Activated CD4-positive, alpha-beta T cell treated with anti-CD3 and anti-CD28 coated beads, Interleukin-2, amount 50 U/mL, for 1 hour (primary cell): ENCODE data around the gene FCSK.

ENCODE experiments used
- DNase-seq: peaks from one replicate; pipeline ENCODE4 v3.0.0-alpha.2; 2020

The FCSK gene

DNA sequence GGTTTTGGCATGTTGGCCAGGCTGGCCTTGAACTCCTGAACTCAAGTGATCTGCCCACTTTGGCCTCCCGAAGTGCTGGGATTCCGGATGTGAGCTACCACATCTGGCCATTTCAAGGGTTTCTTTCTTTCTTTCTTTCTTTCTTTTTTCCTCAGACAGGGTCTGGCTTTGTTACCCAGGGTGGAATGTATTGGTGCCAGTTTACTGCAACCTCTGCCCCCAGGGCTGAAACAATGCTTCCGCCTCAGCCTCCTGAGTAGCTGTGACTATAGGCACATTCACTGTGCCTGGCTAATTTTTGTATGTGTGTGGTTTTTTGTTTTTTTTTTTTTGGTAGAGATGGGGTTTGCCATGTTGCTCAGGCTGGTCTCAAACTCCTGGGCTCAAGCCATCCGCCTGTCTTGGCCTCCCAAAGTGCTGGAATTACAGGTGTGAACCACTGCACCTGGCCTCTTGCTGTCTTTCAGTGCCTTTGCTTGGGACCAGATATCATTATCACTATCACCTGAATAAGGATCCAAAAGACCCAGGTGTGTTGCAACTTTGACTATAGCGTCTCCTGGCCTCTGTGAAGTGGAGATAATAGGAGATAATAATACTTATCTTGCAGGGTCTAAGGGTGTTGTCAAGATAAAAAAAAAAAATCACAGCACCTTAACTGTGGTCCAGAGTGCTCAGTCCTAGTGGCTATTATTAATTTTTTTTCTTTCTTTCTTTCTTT, 3.2 kb downstream of the FCSK start:
- DNase-seq: no peak

DNA sequence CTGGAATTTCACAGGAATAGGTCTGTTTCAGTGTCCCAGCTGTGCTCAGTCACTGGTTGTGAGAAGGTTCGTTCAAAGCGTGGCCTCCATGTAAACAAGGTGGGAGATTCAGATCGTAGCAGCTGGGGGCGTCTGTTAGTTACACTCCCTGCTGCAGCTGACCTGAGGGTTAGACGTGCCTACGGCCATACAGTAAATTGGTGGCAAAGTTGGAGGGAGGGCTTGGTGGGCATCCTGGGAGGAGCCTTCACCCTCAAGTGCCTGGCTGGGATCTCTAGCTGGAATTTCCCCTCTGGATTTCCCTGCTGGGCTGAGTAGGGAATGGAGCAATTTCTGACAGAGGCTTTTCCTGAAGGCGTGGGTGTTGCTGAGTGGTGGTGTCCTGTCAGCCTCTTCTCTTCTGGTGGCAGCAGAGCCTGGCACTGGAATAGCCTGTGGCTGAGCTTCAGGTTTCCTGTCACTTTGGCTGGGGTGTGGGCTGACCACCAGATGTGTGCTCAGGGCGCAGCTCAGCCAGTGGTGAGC, 6.4 kb downstream of the FCSK start:
- DNase-seq: no peak

DNA sequence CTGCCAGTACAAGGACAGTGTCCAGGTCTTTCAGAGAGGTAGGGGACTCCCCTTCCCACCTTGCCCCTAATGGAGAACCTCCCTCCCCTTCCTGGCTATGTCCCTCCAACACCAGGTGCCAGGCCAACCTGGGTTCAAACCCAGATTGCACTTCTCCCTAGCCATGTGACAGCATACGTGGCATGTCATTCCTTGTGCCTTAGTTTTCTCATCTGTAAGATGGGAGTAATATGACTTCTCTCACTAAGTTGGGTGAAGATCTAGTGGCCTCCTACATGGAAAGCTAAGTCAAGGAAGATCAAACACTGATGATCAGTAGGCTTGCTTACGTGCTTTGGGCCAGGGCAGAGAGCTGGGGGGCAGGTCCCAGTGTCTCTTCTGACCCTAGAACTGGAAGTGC, 8.8 kb downstream of the FCSK start:
- DNase-seq: no peak

DNA sequence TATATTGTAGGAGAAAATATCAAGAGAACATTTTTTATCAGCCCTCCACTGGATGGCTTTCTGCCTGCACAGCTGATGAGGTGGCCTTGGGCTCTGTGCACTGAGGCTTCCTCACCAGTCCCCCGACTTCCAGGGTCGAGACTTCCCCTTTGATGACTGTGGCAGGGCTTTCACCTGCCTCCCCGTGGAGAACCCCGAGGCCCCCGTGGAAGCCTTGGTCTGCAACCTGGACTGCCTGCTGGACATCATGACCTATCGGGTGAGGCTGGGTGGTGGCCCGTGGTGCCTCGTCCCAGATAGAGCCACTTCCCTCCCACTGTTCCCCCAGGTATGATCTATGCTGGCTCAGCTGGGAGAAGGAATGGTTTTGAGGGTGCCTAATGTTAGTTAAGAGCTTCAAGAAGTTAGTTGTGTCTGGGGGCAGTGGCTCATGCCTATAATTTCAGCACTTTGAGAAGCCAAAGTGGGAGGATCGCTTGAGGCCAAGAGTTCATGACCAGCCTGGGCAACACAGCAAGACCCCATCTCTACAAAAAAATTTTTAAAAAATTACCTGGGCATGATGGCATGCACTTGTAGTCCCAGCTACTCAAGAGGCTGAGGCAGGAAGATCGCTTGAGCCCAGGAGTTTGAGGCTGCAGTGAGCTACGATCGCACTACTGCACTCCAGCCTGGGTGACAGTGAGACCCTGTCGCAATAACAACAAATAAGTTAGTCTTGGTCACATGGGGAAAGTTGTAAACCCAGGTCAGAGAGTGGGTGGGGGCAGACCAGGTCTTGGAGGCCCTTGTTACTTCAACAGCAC, 11.8 kb downstream of the FCSK start:
- no peak for DNase-seq

DNA sequence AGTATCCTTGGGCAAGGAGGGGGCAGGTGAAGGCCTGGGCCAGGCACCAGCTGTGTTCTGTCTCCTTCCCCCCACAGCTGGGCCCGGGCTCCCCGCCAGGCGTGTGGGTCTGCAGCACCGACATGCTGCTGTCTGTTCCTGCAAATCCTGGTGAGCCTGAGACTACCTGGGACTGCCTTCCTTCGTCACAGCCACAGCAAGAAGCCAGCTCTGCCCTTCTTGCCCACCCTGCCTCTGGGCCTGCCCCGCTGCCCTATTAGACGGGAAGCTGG, 12.3 kb downstream of the FCSK start:
- DNase-seq: no peak

DNA sequence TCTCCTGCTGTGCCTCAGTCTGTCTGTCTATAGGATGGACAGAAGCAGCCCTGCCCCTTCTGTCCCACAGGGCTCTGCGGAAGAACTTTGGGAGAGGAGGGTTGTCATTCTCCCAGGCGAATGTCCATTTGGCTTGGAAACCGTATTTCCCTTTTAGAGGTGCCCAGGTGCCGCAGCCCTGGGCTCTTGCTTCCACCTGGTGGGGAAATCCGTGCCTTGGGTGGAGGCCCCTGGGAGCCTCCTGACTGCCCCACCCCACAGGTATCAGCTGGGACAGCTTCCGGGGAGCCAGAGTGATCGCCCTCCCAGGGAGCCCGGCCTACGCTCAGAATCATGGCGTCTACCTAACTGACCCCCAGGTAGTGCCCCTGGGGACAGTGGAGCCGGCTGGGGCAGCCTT, 12.7 kb downstream of the FCSK start:
- DNase-seq: no peak

GRCh38 chr16:70467608-70468007, 13.2 kb downstream of the FCSK start:
- DNase-seq: no peak

DNA sequence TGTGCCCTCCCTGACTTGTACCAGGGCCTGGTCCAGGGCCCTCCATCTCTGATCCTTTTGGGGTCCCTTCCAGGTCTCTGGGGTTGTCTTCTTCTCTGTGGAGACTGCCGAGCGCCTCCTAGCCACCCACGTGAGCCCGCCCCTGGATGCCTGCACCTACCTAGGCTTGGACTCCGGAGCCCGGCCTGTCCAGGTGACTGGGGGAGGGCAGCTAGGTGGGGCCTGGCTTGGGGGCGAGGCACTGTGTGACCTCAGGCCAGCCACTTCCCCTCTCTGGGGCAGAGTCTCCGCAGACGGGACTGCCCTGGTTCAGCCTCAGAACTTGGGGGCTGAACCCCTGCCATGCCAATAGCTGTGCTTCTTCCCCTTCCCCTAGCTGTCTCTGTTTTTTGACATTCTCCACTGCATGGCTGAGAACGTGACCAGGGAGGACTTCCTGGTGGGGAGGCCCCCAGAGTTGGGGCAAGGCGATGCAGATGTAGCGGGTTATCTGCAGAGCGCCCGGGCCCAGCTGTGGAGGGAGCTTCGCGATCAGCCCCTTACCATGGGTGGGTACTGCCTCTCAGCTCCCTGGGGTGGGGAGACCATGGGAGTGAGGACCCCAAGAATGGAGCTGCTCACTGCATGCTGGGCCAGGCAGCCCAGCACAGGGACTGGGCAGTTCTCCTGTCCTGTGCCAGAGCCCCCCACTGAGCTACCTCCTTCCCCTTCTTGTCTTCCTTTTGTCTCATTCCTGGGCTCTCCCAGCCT, 14.6 kb downstream of the FCSK start:
- no peak for DNase-seq

GRCh38 chr16:70470141-70470926, 15.9 kb downstream of the FCSK start:
- no peak for DNase-seq

GRCh38 chr16:70470927-70471341, 16.5 kb downstream of the FCSK start:
- no peak for DNase-seq

DNA sequence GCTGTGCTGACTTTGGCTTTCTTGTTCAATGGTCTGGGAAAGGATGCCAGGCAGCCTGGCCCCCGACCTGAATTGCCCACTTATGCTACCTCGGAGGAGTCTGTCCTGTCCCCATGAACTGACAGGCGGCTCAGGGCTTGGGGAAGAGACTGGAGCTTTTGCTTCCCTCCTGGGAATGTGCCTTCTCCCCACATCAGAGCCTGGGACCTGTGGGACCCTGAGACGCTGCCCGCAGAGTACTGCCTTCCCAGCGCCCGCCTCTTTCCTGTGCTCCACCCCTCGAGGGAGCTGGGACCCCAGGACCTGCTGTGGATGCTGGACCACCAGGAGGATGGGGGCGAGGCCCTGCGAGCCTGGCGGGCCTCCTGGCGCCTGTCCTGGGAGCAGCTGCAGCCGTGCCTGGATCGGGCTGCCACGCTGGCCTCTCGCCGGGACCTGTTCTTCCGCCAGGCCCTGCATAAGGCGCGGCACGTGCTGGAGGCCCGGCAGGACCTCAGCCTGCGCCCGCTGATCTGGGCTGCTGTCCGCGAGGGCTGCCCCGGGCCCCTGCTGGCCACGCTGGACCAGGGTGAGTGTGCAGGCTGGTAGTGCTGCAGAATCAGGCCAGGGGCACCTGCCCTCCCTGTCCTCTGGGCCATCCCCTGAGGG, 18.5 kb downstream of the FCSK start:
- DNase-seq: no peak

- no peak for DNase-seq
These were observed 19.3 kb downstream of the FCSK start for GRCh38 chr16:70473446-70474319.

DNA sequence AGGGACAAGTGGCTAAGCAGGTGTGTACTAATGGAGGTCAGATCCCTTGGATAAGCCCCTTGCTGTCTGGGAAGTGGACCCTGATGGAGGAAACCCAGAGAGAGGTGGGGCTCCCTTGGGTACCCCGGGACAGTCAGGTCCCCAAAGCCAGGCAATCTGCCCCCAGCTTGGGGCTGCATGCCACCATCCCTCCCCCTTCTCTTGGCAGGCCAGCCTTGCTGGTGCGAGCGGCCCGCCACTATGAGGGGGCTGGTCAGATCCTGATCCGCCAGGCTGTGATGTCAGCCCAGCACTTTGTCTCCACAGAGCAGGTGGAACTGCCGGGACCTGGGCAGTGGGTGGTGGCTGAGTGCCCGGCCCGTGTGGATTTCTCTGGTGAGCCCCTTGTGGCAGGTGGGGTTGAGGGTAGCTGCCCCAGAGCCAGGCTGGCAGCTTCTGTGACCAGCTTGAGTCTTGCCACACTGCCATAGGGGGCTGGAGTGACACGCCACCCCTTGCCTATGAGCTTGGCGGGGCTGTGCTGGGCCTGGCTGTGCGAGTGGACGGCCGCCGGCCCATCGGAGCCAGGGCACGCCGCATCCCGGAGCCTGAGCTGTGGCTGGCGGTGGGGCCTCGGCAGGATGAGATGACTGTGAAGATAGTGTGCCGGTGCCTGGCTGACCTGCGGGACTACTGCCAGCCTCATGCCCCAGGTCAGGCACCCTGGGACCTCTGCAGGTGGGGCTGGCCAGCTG, 20.1 kb downstream of the FCSK start:
- no peak for DNase-seq

DNA sequence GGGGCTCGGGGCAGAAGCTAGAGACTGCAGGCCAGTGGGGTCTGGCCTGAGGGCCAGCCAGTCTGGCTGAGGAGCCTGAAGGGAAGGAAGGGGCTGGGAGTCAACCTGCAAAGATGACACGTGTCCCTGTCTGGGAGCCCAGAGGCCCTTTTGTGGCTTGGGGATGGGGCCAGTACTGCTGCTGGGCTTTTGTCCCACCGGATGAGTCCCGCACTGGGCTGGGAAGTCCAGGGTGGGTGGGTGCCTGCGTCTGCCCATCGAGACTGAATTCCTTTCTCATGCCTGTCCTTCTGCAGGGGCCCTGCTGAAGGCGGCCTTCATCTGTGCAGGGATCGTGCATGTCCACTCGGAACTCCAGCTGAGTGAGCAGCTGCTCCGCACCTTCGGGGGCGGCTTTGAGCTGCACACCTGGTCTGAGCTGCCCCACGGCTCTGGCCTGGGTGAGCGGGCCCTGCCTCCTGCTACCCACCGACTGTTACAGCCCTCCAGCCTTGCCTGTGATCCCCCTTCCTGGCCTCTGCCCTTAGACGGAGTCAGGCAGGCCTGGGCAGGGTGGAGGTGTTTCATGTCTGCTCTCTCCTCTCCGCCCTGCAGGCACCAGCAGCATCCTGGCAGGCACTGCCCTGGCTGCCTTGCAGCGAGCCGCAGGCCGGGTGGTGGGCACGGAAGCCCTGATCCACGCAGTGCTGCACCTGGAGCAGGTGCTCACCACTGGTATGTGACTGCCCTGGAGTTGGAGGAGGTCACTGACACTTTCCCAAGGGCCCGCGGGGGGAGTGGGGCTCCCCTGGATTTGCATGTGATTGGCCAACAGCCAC, 20.9 kb downstream of the FCSK start:
- DNase-seq: no peak

- DNase-seq: no peak
These were observed 22.1 kb downstream of the FCSK start for GRCh38 chr16:70476272-70477020.

DNA sequence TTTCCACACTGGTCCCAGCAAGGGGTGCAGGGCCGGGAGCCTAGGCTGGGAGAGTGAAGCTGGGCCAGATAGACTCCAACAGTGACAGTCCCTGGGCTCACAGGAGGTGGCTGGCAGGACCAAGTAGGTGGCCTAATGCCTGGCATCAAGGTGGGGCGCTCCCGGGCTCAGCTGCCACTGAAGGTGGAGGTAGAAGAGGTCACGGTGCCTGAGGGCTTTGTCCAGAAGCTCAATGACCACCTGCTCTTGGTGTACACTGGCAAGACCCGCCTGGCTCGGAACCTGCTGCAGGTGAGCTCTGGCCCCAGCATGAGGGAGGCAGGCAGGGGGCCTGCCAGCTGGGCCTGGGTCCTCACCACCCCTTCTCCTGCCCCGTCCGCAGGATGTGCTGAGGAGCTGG, 23.8 kb downstream of the FCSK start:
- DNase-seq: no peak

- DNase-seq: no peak
These were observed 24.5 kb downstream of the FCSK start for GRCh38 chr16:70478912-70479341.

DNA sequence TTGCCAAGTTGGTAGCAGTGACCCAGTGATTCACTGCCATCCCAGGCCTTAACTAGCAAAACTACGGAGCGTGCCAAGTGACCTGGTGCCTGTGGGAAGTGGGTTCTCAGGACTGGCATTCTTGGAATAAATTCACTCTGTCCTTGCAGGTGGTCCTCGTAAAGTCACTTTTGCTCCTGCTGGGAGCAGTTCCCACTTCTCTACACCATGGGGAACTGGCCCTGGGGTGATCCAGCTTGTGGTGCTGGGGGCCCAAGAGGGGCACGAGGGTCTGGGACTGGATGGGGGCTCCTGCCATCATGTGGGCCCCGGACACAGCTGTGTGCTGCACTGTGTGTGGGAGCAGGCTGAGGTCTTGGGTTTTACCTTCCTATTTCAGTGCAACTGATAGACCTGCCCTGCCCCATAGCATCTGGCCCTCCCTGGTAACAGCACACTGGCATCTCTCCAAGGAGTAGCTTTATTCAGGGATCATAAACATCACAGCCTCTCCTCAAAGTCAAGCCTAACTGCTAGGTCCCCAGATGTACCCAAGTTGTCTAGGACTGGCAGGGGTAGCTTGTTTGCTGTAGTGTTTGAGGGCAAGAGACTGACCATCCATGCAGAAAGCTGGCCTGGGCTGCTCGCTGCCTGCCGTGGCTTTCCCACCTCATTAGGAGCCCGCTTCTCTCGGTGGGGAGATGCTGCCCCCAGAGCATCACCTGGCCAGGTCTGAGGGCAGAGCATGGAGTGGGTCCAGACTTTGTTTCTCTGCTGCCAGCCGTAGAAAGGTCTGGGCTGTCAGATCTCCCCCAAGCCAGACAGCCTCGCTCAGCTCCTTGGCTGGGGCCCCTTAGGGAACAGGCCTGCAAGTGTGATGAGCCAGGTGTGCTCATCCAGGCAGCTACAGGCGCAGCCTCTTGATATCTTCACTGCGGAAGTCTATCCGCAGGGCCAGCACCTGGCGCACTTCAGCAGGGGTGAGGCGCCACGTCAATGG, 26.0 kb downstream of the FCSK start:
- DNase-seq: no peak
